Measurements from ENCODE around the gene CEP72.

Gene CEP72

DNA sequence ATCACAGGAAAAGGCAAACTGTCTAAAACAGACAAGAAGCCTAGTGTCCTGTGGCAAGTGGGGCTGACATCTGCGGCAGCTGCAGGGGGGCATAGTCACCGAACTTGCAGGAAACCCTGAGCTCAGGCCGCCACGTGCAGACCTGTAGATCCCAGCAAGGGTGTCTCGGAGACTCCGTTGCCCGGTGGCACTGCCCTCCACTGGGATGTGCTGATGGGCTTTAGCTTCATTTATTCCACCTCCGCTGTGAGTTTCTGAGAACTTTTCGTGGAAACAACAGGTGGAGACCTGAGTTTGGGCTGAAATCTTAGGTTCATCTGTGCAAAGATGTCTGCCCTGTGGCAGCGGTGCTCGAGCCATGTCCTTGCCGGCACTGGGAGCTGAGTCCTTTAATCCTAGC is 22.1 kb downstream of the CEP72 start:
- TF ChIP-seq TAF1 (IDR thresholded peaks at IDR 0.05; ENCODE audit: low read depth), result no peak
- TF ChIP-seq ZBTB7A (IDR thresholded peaks at IDR 0.05; ENCODE audit: low read depth), result no peak
- no peak for TF ChIP-seq TEAD4 (IDR thresholded peaks at IDR 0.05)
- TF ChIP-seq, protein P1, sequence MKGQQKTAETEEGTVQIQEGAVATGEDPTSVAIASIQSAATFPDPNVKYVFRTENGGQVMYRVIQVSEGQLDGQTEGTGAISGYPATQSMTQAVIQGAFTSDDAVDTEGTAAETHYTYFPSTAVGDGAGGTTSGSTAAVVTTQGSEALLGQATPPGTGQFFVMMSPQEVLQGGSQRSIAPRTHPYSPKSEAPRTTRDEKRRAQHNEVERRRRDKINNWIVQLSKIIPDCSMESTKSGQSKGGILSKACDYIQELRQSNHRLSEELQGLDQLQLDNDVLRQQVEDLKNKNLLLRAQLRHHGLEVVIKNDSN (IDR thresholded peaks at IDR 0.05), result no peak
- TF ChIP-seq EP300 (IDR thresholded peaks at IDR 0.05; ENCODE audit: borderline replicate concordance), result no peak
- TF ChIP-seq, protein P2, sequence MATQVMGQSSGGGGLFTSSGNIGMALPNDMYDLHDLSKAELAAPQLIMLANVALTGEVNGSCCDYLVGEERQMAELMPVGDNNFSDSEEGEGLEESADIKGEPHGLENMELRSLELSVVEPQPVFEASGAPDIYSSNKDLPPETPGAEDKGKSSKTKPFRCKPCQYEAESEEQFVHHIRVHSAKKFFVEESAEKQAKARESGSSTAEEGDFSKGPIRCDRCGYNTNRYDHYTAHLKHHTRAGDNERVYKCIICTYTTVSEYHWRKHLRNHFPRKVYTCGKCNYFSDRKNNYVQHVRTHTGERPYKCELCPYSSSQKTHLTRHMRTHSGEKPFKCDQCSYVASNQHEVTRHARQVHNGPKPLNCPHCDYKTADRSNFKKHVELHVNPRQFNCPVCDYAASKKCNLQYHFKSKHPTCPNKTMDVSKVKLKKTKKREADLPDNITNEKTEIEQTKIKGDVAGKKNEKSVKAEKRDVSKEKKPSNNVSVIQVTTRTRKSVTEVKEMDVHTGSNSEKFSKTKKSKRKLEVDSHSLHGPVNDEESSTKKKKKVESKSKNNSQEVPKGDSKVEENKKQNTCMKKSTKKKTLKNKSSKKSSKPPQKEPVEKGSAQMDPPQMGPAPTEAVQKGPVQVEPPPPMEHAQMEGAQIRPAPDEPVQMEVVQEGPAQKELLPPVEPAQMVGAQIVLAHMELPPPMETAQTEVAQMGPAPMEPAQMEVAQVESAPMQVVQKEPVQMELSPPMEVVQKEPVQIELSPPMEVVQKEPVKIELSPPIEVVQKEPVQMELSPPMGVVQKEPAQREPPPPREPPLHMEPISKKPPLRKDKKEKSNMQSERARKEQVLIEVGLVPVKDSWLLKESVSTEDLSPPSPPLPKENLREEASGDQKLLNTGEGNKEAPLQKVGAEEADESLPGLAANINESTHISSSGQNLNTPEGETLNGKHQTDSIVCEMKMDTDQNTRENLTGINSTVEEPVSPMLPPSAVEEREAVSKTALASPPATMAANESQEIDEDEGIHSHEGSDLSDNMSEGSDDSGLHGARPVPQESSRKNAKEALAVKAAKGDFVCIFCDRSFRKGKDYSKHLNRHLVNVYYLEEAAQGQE (IDR thresholded peaks at IDR 0.05; ENCODE audit: low read depth), result no peak
- TF ChIP-seq RAD21 (IDR thresholded peaks at IDR 0.05; ENCODE audit: low read depth), result no peak
- TF ChIP-seq, protein P3, sequence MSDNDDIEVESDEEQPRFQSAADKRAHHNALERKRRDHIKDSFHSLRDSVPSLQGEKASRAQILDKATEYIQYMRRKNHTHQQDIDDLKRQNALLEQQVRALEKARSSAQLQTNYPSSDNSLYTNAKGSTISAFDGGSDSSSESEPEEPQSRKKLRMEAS (IDR thresholded peaks at IDR 0.05), result no peak
- no peak for TF ChIP-seq YY1 (IDR thresholded peaks at IDR 0.05; ENCODE audit: low read depth)
- TF ChIP-seq CEBPB (IDR thresholded peaks at IDR 0.05), result no peak
- TF ChIP-seq EGR1 (IDR thresholded peaks at IDR 0.05), result no peak
- no peak for TF ChIP-seq TCF12 (IDR thresholded peaks at IDR 0.05; ENCODE audit: low read depth)
- no peak for TF ChIP-seq CREB1 (IDR thresholded peaks at IDR 0.05; ENCODE audit: low read depth)
- no peak for TF ChIP-seq NFIC (IDR thresholded peaks at IDR 0.05)
- no peak for TF ChIP-seq FOXM1 (IDR thresholded peaks at IDR 0.05; ENCODE audit: borderline replicate concordance, low read depth)

DNA sequence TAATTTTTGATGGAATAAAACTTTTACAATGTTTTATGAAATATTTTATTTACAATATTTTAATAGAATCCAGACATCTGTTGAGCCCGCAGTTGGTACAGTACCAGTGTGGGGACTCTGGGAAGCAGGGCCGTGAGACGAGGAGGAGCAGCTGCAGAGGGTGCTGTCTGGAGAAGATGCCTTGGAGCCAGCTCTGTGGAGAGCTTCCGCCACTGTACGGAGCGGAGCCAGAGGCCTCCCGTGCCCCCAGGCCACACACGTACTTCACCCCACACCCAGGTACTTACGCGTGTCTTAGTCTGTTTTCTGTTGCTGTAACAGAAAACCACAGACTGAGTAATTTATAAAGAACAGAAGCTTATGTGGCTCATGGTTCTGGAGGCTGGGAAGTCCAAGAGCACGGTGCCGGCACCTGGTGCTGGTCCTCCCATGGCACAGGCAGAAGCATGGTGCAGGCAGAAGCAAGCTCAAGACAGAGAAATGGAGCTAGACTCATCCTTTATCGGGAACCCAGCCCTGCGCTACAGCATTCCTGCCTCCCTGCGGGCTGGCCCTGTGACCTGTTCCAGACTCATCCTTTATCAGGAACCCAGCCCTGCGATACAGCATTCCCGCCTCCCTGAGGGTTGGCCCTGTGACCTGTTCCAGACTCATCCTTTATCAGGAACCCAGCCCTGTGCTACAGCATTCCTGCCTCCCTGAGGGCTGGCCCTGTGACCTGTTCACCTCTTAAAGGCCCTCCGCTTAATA is 23.3 kb downstream of the CEP72 start:
- no peak for TF ChIP-seq EGR1 (IDR thresholded peaks at IDR 0.05)
- no peak for TF ChIP-seq CREB1 (IDR thresholded peaks at IDR 0.05; ENCODE audit: low read depth)
- no peak for TF ChIP-seq RAD21 (IDR thresholded peaks at IDR 0.05; ENCODE audit: low read depth)
- no peak for TF ChIP-seq CEBPB (IDR thresholded peaks at IDR 0.05)
- TF ChIP-seq, protein P2 (IDR thresholded peaks at IDR 0.05; ENCODE audit: low read depth), result no peak
- no peak for TF ChIP-seq TCF12 (IDR thresholded peaks at IDR 0.05; ENCODE audit: low read depth)
- no peak for TF ChIP-seq EP300 (IDR thresholded peaks at IDR 0.05; ENCODE audit: borderline replicate concordance)
- TF ChIP-seq TAF1 (IDR thresholded peaks at IDR 0.05; ENCODE audit: low read depth), result no peak
- TF ChIP-seq FOXM1 (IDR thresholded peaks at IDR 0.05; ENCODE audit: borderline replicate concordance, low read depth), result no peak
- TF ChIP-seq, protein P3 (IDR thresholded peaks at IDR 0.05), result no peak
- no peak for TF ChIP-seq ZBTB7A (IDR thresholded peaks at IDR 0.05; ENCODE audit: low read depth)
- TF ChIP-seq YY1 (IDR thresholded peaks at IDR 0.05; ENCODE audit: low read depth), result no peak
- no peak for TF ChIP-seq NFIC (IDR thresholded peaks at IDR 0.05)
- TF ChIP-seq, protein P1 (IDR thresholded peaks at IDR 0.05), result no peak
- TF ChIP-seq TEAD4 (IDR thresholded peaks at IDR 0.05), result no peak

DNA sequence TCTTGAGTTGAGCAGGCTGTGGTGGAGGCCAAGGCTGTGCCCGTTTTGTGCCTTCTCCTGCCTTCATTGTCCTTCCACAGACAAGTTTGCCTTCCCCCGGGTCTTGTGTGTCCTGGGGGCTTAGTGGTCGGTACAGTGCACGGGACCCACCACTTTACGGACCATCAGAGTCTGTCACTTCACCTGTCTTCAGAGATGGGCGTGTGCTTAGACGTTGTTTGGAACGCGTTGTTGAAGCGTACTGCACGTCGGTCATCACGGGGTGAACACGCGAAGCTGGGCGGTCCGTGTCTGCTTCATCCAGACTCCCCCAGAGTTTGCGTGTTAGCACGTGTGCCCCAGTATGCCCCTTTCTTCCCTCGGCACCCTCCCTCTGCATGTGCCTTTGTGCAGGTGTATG is 24.8 kb downstream of the CEP72 start:
- TF ChIP-seq EP300 (IDR thresholded peaks at IDR 0.05; ENCODE audit: borderline replicate concordance), result no peak
- TF ChIP-seq CREB1 (IDR thresholded peaks at IDR 0.05; ENCODE audit: low read depth), result no peak
- no peak for TF ChIP-seq TCF12 (IDR thresholded peaks at IDR 0.05; ENCODE audit: low read depth)
- no peak for TF ChIP-seq TAF1 (IDR thresholded peaks at IDR 0.05; ENCODE audit: low read depth)
- no peak for TF ChIP-seq EGR1 (IDR thresholded peaks at IDR 0.05)
- TF ChIP-seq RAD21 (IDR thresholded peaks at IDR 0.05; ENCODE audit: low read depth), result no peak
- TF ChIP-seq, protein P1 (IDR thresholded peaks at IDR 0.05), result no peak
- TF ChIP-seq, protein P2 (IDR thresholded peaks at IDR 0.05; ENCODE audit: low read depth), result no peak
- no peak for TF ChIP-seq NFIC (IDR thresholded peaks at IDR 0.05)
- no peak for TF ChIP-seq YY1 (IDR thresholded peaks at IDR 0.05; ENCODE audit: low read depth)
- TF ChIP-seq, protein P3 (IDR thresholded peaks at IDR 0.05), result no peak
- TF ChIP-seq CEBPB (IDR thresholded peaks at IDR 0.05), result no peak
- TF ChIP-seq TEAD4 (IDR thresholded peaks at IDR 0.05), result no peak
- TF ChIP-seq ZBTB7A (IDR thresholded peaks at IDR 0.05; ENCODE audit: low read depth), result no peak
- TF ChIP-seq FOXM1 (IDR thresholded peaks at IDR 0.05; ENCODE audit: borderline replicate concordance, low read depth), result no peak

All from Ishikawa (cell line).